BE2C (cell line): ENCODE measurements around the gene SIL1.

Experiments used
- DNase-seq: peaks from one replicate; pipeline ENCODE4 v3.0.0-alpha.2; 2020
- H3K27me3 ChIP-seq: fragments of 250-450 bp; sonication (Bioruptor Pico); 2 replicates; pipeline ENCODE4 v1.5.1; 2020; ENCODE audit warnings: mild to moderate bottlenecking
- H3K36me3 ChIP-seq: fragments of 250-450 bp; sonication (Bioruptor Pico); 2 replicates; pipeline ENCODE4 v1.5.1; 2020; ENCODE audit warnings: mild to moderate bottlenecking
- H3K4me1 ChIP-seq: fragments of 250-450 bp; sonication (Bioruptor Pico); 2 replicates; pipeline ENCODE4 v1.5.1; 2020
- H3K4me3 ChIP-seq: 2 replicates; pipeline ENCODE4 v1.5.1; 2011; ENCODE audit warnings: low read depth, low read length
- H3K9me3 ChIP-seq: fragments of 250-450 bp; sonication (Bioruptor Pico); 2 replicates; pipeline ENCODE4 v1.5.1; 2020
- CTCF ChIP-seq: IDR thresholded peaks from 2 replicates; pipeline ENCODE4 v1.5.1; 2012; ENCODE audit warnings: mild to moderate bottlenecking, low read depth, low read length

The SIL1 gene

GRCh38 chr5:139158791-139159190, 39.4 kb downstream of the SIL1 start:
- Histone ChIP-seq H3K4me1 (no peaks in the 10 kb centered on the region), H3K36me3 (no peaks in the 10 kb centered on the region), H3K9me3 (no peaks in the 10 kb centered on the region), H3K4me3 (no peak overlapping the region), H3K27me3 (no peaks in the 10 kb centered on the region)
- DNase-seq, result no peak
- no peak for TF ChIP-seq CTCF

GRCh38 chr5:139157556-139157955, 40.6 kb downstream of the SIL1 start:
- DNase-seq, result no peak
- no peaks in the 10 kb centered on the region for H3K4me1 ChIP-seq
- no peaks in the 10 kb centered on the region for H3K27me3 ChIP-seq
- TF ChIP-seq CTCF, result no peak
- H3K9me3 ChIP-seq, result no peaks in the 10 kb centered on the region
- H3K4me3 ChIP-seq, result no peak overlapping the region
- H3K36me3 ChIP-seq, result no peaks in the 10 kb centered on the region

GRCh38 chr5:139156814-139157213, 41.4 kb downstream of the SIL1 start:
- Histone ChIP-seq H3K27me3 (no peaks in the 10 kb centered on the region), H3K36me3 (no peaks in the 10 kb centered on the region), H3K4me1 (no peaks in the 10 kb centered on the region), H3K4me3 (no peak overlapping the region), H3K9me3 (no peaks in the 10 kb centered on the region)
- no peak for TF ChIP-seq CTCF
- no peak for DNase-seq

- H3K9me3 ChIP-seq, result no peaks in the 10 kb centered on the region
- no peak for DNase-seq
Measured at GRCh38 chr5:139155333-139155732, 42.8 kb downstream of the SIL1 start.

GRCh38 chr5:139151902-139152301, 46.3 kb downstream of the SIL1 start:
- Histone ChIP-seq H3K27me3 (no peaks in the 10 kb centered on the region), H3K36me3 (no peaks in the 10 kb centered on the region), H3K4me3 (no peak overlapping the region), H3K9me3 (no peaks in the 10 kb centered on the region), H3K4me1 (peaks cover 24% of the 10 kb centered on the region)
- DNase-seq, result no peak
- TF ChIP-seq CTCF, result no peak

More at GRCh38 chr5:139155333-139155732, 42.8 kb downstream of the SIL1 start:
- H3K4me3 ChIP-seq, result no peak overlapping the region
- H3K36me3 ChIP-seq, result no peaks in the 10 kb centered on the region
- TF ChIP-seq CTCF, result no peak
- peaks cover under 1% of the 10 kb centered on the region; the same call in 1 of the 2 replicates for H3K4me1 ChIP-seq
- no peaks in the 10 kb centered on the region for H3K27me3 ChIP-seq

GRCh38 chr5:139150367-139150999, 47.7 kb downstream of the SIL1 start:
- no peak for TF ChIP-seq CTCF
- Histone ChIP-seq H3K36me3 (no peaks in the 10 kb centered on the region), H3K4me1 (peaks cover 26% of the 10 kb centered on the region), H3K4me3 (no peak overlapping the region), H3K27me3 (no peaks in the 10 kb centered on the region), H3K9me3 (no peaks in the 10 kb centered on the region)
- DNase-seq, result no peak
